ENCODE data around the gene TLK2. TPM values are rescaled to one million over a fixed set of nuclear protein-coding genes. Genes with fewer than 3 reads are reported as not detected.

The TLK2 gene
- total RNA-seq, 2 experiments from 2014 or later, result 33.4 to 38.3 TPM

GRCh38 chr17:62616993-62617893, 138.6 kb downstream of the TLK2 start:
- CTCF ChIA-PET, result no interaction called here

GRCh38 chr17:62617894-62618472, 139.4 kb downstream of the TLK2 start:
- H3K9me3 Mint-ChIP-seq (ENCODE audit: insufficient read depth), result no peaks in the 10 kb centered on the region
- peaks cover 6% of the 10 kb centered on the region for H3K36me3 Mint-ChIP-seq (ENCODE audit: low read depth)
- no peak for ATAC-seq
- no peak overlapping the region for H3K27ac Mint-ChIP-seq
- no peak for DNase-seq
- H3K4me1 Mint-ChIP-seq (ENCODE audit: low read depth), result no peaks in the 10 kb centered on the region
- POLR2A ChIA-PET, result no interaction called here
- CTCF ChIA-PET, result no interaction called here
- H3K4me3 Mint-ChIP-seq, result no peak overlapping the region
- no peaks in the 10 kb centered on the region for H3K27me3 Mint-ChIP-seq (ENCODE audit: low read depth)

More at GRCh38 chr17:62616993-62617893, 138.6 kb downstream of the TLK2 start:
- DNase-seq (no peak), ATAC-seq (no peak)
- no peaks in the 10 kb centered on the region for H3K4me1 Mint-ChIP-seq (ENCODE audit: low read depth)
- no peak overlapping the region for H3K27ac Mint-ChIP-seq
- POLR2A ChIA-PET, result no interaction called here
- H3K36me3 Mint-ChIP-seq (ENCODE audit: low read depth), result peaks cover 8% of the 10 kb centered on the region
- H3K4me3 Mint-ChIP-seq, result no peak overlapping the region
- no peaks in the 10 kb centered on the region for H3K9me3 Mint-ChIP-seq (ENCODE audit: insufficient read depth)
- no peaks in the 10 kb centered on the region for H3K27me3 Mint-ChIP-seq (ENCODE audit: low read depth)

- H3K4me3 Mint-ChIP-seq, result no peak overlapping the region
- peak; percentile 15 for ATAC-seq
- H3K9me3 Mint-ChIP-seq (ENCODE audit: insufficient read depth), result no peaks in the 10 kb centered on the region
- no peaks in the 10 kb centered on the region for H3K27me3 Mint-ChIP-seq (ENCODE audit: low read depth)
- H3K4me1 Mint-ChIP-seq (ENCODE audit: low read depth), result no peaks in the 10 kb centered on the region
- no peak for DNase-seq
- H3K36me3 Mint-ChIP-seq (ENCODE audit: low read depth), result peaks cover 4% of the 10 kb centered on the region
- H3K27ac Mint-ChIP-seq, result no peak overlapping the region
- POLR2A ChIA-PET, result no interaction called here
- CTCF ChIA-PET, result no interaction called here
These were observed 140.2 kb downstream of the TLK2 start for GRCh38 chr17:62618647-62619416.

GRCh38 chr17:62619417-62620155, 141.0 kb downstream of the TLK2 start:
- POLR2A ChIA-PET, result no interaction called here
- H3K9me3 Mint-ChIP-seq (ENCODE audit: insufficient read depth), result no peaks in the 10 kb centered on the region
- H3K36me3 Mint-ChIP-seq (ENCODE audit: low read depth), result peaks cover 7% of the 10 kb centered on the region
- no peaks in the 10 kb centered on the region for H3K27me3 Mint-ChIP-seq (ENCODE audit: low read depth)
- H3K4me1 Mint-ChIP-seq (ENCODE audit: low read depth), result no peaks in the 10 kb centered on the region
- peak; percentile 5 for ATAC-seq
- no peak overlapping the region for H3K4me3 Mint-ChIP-seq
- no peak for DNase-seq
- H3K27ac Mint-ChIP-seq, result no peak overlapping the region
- CTCF ChIA-PET, result no interaction called here

GRCh38 chr17:62621223-62621622, 142.6 kb downstream of the TLK2 start:
- CTCF ChIA-PET, result no interaction called here
- no peaks in the 10 kb centered on the region for H3K4me1 Mint-ChIP-seq (ENCODE audit: low read depth)

GRCh38 chr17:62625184-62625869, 146.7 kb downstream of the TLK2 start:
- peaks cover 3% of the 10 kb centered on the region for H3K36me3 Mint-ChIP-seq (ENCODE audit: low read depth)
- no peak overlapping the region for H3K4me3 Mint-ChIP-seq
- no peak overlapping the region for H3K27ac Mint-ChIP-seq
- H3K27me3 Mint-ChIP-seq (ENCODE audit: low read depth), result peaks cover 22% of the 10 kb centered on the region
- ChIA-PET POLR2A (no interaction called here), CTCF (no interaction called here)
- H3K9me3 Mint-ChIP-seq (ENCODE audit: insufficient read depth), result no peaks in the 10 kb centered on the region
- DNase-seq (no peak), ATAC-seq (no peak)
- peaks cover 7% of the 10 kb centered on the region for H3K4me1 Mint-ChIP-seq (ENCODE audit: low read depth)

More at GRCh38 chr17:62621223-62621622, 142.6 kb downstream of the TLK2 start:
- Mint-ChIP-seq H3K27me3 (ENCODE audit: low read depth) (no peaks in the 10 kb centered on the region), H3K9me3 (ENCODE audit: insufficient read depth) (no peaks in the 10 kb centered on the region), H3K36me3 (ENCODE audit: low read depth) (peaks cover 3% of the 10 kb centered on the region), H3K4me3 (no peak overlapping the region), H3K27ac (no peak overlapping the region)
- POLR2A ChIA-PET, result no interaction called here
- DNase-seq (no peak), ATAC-seq (no peak)

GRCh38 chr17:62625870-62626200, 147.2 kb downstream of the TLK2 start:
- DNase-seq, result no peak
- H3K9me3 Mint-ChIP-seq (ENCODE audit: insufficient read depth), result no peaks in the 10 kb centered on the region
- peaks cover 3% of the 10 kb centered on the region for H3K36me3 Mint-ChIP-seq (ENCODE audit: low read depth)
- H3K4me1 Mint-ChIP-seq (ENCODE audit: low read depth), result peaks cover 7% of the 10 kb centered on the region
- ChIA-PET CTCF (no interaction called here), POLR2A (no interaction called here)
- H3K4me3 Mint-ChIP-seq, result no peak overlapping the region
- H3K27me3 Mint-ChIP-seq (ENCODE audit: low read depth), result peaks cover 22% of the 10 kb centered on the region
- H3K27ac Mint-ChIP-seq, result no peak overlapping the region
- no peak for ATAC-seq

- peaks cover 7% of the 10 kb centered on the region for H3K4me1 Mint-ChIP-seq (ENCODE audit: low read depth)
- CTCF ChIA-PET, result no interaction called here
- ATAC-seq, result no peak
These were observed 148.1 kb downstream of the TLK2 start for GRCh38 chr17:62626719-62627218.

GRCh38 chr17:62627219-62627903, 148.7 kb downstream of the TLK2 start, which contains the start of gene MRC2:
Gene MRC2 (plus strand): TSS chr17:62627670. CDS start chr17:62627803, 133 bp downstream.
- POLR2A ChIA-PET, result no interaction called here
- DNase-seq (peak; percentile 33), ATAC-seq (peak; percentile 63)
- Mint-ChIP-seq H3K27me3 (ENCODE audit: low read depth) (peaks cover 22% of the 10 kb centered on the region), H3K4me3 (peak within 1 kb of the TSS; percentile 79), H3K36me3 (ENCODE audit: low read depth) (peaks cover 3% of the 10 kb centered on the region), H3K27ac (peak within 1 kb of the TSS; percentile 27), H3K9me3 (ENCODE audit: insufficient read depth) (no peaks in the 10 kb centered on the region), H3K4me1 (ENCODE audit: low read depth) (peaks cover 7% of the 10 kb centered on the region)
- CTCF ChIA-PET, result no interaction called here

More at GRCh38 chr17:62626719-62627218, 148.1 kb downstream of the TLK2 start:
- Mint-ChIP-seq H3K27me3 (ENCODE audit: low read depth) (peaks cover 22% of the 10 kb centered on the region), H3K36me3 (ENCODE audit: low read depth) (peaks cover 3% of the 10 kb centered on the region), H3K4me3 (peak overlapping the region; percentile 34), H3K27ac (no peak overlapping the region), H3K9me3 (ENCODE audit: insufficient read depth) (no peaks in the 10 kb centered on the region)
- no peak for DNase-seq
- POLR2A ChIA-PET, result no interaction called here

- DNase-seq, result peak; percentile 48
- peak; percentile 63 for ATAC-seq
- peaks cover 22% of the 10 kb centered on the region for H3K27me3 Mint-ChIP-seq (ENCODE audit: low read depth)
- peaks cover 7% of the 10 kb centered on the region for H3K4me1 Mint-ChIP-seq (ENCODE audit: low read depth)
- ChIA-PET CTCF (no interaction called here), POLR2A (no interaction called here)
- H3K36me3 Mint-ChIP-seq (ENCODE audit: low read depth), result peaks cover 3% of the 10 kb centered on the region
- H3K9me3 Mint-ChIP-seq (ENCODE audit: insufficient read depth), result no peaks in the 10 kb centered on the region
- peak overlapping the region; percentile 27 for H3K27ac Mint-ChIP-seq
- H3K4me3 Mint-ChIP-seq, result peak overlapping the region; percentile 79
These were observed 149.4 kb downstream of the TLK2 start for GRCh38 chr17:62627904-62628633.
